ENCODE results near the gene VGLL3. TPM values are rescaled to one million over a fixed set of nuclear protein-coding genes. Genes with fewer than 3 reads are reported as not detected.

The VGLL3 gene
- total and polyA plus RNA-seq, 9 donors = 7.7 to 36.3 (median 20.4) TPM

DNA sequence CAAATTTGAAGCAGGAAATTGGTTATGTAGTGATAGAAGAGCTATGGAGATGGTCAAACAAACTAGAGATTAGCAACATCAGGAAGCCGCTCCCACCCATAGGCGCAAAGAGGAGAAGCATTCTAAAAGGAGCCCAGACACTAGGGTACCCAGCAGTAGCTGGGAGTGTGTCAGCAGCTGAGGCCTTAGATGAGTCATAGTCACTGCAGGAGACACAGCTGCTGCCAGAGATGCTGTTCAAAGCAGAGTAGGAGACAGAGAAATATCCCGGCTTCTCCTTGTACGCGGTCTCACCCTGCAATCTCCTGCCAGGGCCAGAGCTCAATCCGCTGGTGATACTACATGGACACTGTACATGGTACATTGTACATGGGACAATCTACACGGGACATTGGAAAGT, 61.9 kb downstream of the VGLL3 start:
- TF ChIP-seq POLR2A (IDR thresholded peaks at IDR 0.05) (no peak), EP300 (IDR thresholded peaks at IDR 0.05) (no peak)
- TF ChIP-seq, protein P1, sequence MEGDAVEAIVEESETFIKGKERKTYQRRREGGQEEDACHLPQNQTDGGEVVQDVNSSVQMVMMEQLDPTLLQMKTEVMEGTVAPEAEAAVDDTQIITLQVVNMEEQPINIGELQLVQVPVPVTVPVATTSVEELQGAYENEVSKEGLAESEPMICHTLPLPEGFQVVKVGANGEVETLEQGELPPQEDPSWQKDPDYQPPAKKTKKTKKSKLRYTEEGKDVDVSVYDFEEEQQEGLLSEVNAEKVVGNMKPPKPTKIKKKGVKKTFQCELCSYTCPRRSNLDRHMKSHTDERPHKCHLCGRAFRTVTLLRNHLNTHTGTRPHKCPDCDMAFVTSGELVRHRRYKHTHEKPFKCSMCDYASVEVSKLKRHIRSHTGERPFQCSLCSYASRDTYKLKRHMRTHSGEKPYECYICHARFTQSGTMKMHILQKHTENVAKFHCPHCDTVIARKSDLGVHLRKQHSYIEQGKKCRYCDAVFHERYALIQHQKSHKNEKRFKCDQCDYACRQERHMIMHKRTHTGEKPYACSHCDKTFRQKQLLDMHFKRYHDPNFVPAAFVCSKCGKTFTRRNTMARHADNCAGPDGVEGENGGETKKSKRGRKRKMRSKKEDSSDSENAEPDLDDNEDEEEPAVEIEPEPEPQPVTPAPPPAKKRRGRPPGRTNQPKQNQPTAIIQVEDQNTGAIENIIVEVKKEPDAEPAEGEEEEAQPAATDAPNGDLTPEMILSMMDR (IDR thresholded peaks at IDR 0.05) = no peak
- Histone ChIP-seq H3K27ac (no peak overlapping the region), H3K4me1 (ENCODE audit: insufficient read depth) (no peaks in the 10 kb centered on the region), H3K36me3 (no peaks in the 10 kb centered on the region), H3K4me3 (no peak overlapping the region), H3K9me3 (no peaks in the 10 kb centered on the region), H3K27me3 (no peaks in the 10 kb centered on the region)
- 84 to 96% (median 95%) methylated on average over 7 of the region's 7 CpGs for WGBS, 3 donors
- DNase-seq = no peak
- intact Hi-C loops (cut with DNase I) = no loop called here

DNA sequence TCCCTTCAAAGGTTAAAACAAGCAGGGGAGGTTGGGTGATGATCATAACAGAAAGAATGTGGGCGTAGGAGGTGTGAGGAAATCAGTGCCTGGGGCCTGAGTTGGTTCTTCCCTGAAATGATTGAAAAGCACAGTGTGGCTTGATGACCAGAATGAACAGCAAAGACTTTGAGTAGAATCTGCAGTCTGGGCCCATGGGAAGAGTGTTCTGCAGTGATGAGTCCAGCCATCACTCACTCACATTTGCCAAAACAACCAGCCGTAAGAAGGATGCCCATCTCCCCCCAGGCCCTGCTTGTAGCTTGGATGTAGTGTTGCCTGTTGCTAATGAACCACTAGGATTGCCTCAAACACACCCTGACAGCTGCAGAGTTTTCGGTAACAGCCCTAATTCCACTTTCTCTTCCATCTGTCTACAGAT, 67.9 kb downstream of the VGLL3 start:
- no peak for DNase-seq
- Histone ChIP-seq H3K4me1 (ENCODE audit: insufficient read depth) (no peaks in the 10 kb centered on the region), H3K9me3 (no peaks in the 10 kb centered on the region), H3K36me3 (no peaks in the 10 kb centered on the region), H3K27me3 (no peaks in the 10 kb centered on the region), H3K4me3 (no peak overlapping the region), H3K27ac (no peak overlapping the region)
- 55 to 66% (median 64%) methylated on average over 3 of the region's 3 CpGs for WGBS, 3 donors
- TF ChIP-seq POLR2A (IDR thresholded peaks at IDR 0.05) = no peak
- no peak for TF ChIP-seq EP300 (IDR thresholded peaks at IDR 0.05)
- TF ChIP-seq, protein P1 (IDR thresholded peaks at IDR 0.05) = no peak
- intact Hi-C loops (cut with DNase I) = no loop called here

DNA sequence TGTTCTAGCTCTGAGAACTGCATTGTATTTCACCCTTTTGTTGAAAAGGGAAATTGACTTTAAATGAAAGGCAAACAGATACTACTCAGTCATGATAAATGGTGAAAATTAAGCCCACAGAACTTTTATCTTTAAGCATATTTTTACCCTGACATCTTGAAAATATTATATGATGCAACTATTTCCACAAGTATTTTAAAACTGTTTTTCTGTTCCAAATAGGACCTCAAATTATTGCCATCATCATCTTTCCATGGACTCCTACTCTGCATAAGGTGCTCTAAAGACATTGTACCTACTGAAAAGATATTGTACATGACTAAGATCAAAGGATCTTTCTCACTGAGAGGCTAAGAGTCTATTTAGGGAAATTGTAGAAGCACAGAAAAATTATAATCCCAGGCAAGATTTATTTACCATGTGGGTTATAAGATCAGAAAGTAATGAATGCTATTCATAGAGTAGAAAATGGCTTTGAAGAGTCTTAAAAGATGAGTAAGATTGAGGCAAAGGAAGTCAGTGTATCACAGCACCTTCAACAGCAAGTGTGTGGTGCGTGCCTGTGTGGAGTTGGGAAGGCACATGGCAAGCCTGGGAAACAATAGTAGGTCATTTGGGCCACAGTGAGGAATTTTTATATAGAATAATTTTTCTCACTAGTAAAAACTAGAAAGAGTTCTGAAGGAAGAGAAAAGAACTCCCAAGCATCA, 68.8 kb downstream of the VGLL3 start:
- Histone ChIP-seq H3K27me3 (no peaks in the 10 kb centered on the region), H3K9me3 (no peaks in the 10 kb centered on the region), H3K27ac (no peak overlapping the region), H3K4me3 (no peak overlapping the region), H3K4me1 (ENCODE audit: insufficient read depth) (no peaks in the 10 kb centered on the region), H3K36me3 (no peaks in the 10 kb centered on the region)
- 3 to 90% (median 32%) methylated on average over 1 of the region's 1 CpG for WGBS, 3 donors
- TF ChIP-seq POLR2A (IDR thresholded peaks at IDR 0.05) (no peak), EP300 (IDR thresholded peaks at IDR 0.05) (no peak)
- TF ChIP-seq, protein P1 (IDR thresholded peaks at IDR 0.05) = no peak
- no peak for DNase-seq
- intact Hi-C loops (cut with DNase I) = no loop called here

DNA sequence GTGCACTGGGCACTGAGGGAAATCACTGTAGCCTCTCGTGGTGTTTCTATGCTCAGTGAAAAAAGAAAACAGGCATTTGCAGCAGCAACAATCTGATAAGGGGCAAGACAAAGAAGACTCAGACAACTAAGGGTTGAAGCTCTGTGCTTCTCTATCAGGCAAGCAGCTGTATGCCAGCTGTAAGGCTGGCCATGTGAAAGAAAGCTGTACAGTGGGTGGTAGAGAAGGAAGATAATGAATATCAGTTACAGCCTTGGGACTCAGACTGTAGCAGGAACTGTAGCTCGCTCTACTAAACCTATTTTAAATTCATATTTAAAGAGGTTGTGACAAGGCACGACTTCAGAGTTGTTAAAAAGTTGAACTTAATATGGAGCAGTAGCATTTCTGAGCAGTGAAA, 76.3 kb downstream of the VGLL3 start:
- no peak for DNase-seq
- H3K4me3 ChIP-seq = no peak overlapping the region
- no peaks in the 10 kb centered on the region for H3K36me3 ChIP-seq
- WGBS, 3 donors = 13 to 34% (median 17%) methylated on average over 3 of the region's 3 CpGs
- no peaks in the 10 kb centered on the region for H3K27me3 ChIP-seq
- H3K27ac ChIP-seq = no peak overlapping the region
- no peaks in the 10 kb centered on the region for H3K4me1 ChIP-seq (ENCODE audit: insufficient read depth)
- no peak for TF ChIP-seq POLR2A (IDR thresholded peaks at IDR 0.05)
- no peak for TF ChIP-seq EP300 (IDR thresholded peaks at IDR 0.05)
- TF ChIP-seq, protein P1 (IDR thresholded peaks at IDR 0.05) = no peak
- intact Hi-C loops (cut with DNase I) = no loop called here
- no peaks in the 10 kb centered on the region for H3K9me3 ChIP-seq
